NAMALWA (cell line): ENCODE results near the gene CETP.
A peak's percentile ranks its signal among the peaks of the same experiment; 100 is the strongest.
"Not testable (repeated sequence)": the region's sequence is repeated elsewhere in the genome, so short reads cannot be mapped to it uniquely, and the experiment has no call there.

ENCODE experiments used
- DNase-seq: peaks from one replicate; pipeline ENCODE4 v3.0.0-alpha.2; 2015; ENCODE audit warnings: low spot score

CETP gene

DNA sequence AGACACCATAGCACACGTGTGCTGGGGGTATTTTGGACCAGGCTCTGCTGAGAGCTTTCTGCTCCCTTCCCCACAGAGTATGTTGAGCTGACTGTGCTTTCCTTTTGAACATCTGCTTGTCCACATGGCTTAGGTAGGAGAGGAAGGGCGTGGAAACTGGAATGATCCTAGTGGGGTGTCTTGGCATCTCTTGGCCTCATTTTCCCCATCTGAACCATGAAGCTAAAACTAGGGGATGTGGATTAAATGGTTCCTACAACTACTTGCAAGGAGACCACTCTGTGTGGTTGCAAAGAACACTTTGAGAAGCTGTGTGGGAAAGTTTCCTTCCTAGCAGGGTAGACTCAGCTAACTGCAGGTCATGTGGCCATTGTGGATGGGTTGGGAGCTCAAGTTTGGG, 20.9 kb downstream of the CETP start:
- no peak for DNase-seq

DNA sequence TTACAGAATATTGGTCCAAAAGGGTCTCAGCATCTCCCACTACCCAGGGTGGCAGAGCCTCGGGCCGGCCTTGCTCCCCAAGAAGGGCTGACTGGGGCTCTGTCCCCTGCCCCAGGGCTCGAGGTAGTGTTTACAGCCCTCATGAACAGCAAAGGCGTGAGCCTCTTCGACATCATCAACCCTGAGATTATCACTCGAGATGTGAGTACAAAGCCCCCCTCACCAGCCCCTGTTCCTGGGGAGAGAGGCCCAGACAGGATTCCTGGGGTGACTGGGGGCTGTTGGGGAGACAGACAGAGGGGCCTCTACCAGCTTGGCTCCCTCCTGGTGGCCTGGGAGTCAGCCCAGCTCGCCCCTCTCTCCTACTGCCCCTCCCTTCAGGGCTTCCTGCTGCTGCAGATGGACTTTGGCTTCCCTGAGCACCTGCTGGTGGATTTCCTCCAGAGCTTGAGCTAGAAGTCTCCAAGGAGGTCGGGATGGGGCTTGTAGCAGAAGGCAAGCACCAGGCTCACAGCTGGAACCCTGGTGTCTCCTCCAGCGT, 21.5 kb downstream of the CETP start:
- no peak for DNase-seq

- no peak for DNase-seq
Measured at GRCh38 chr16:56984639-56985038, 22.9 kb downstream of the CETP start.

DNA sequence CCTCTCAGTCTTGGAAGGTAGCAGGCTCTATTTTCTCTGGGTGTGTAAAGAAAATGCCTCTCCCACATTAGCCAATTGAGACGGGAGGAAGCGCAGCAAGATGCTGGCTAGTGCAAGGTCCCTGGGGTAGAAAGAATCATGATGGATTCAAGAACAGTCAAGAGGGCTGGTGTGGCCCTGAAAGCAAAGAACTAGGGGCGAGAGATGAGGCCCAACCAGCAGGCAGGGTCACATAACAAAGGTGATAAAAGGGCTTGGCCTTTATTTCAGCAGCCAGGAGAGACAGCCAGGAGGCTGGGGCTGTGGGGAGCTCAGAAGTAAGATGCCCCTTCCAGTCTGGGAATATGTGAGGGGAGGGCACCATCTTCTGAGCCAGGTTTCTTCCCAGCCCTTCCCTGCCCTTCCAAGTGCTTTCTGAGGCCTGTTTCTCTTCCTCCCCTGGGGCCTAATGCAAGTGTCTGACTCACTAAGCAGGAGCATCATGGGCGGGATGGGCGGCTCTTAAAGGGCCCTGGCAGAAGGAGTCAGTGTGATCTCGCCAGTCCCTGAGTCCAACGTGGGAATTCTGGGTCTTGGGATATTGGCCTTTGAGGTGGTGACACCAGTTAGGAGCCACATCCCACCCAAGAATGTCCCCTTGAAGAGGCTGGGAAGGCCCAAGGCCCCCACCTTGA, 23.7 kb downstream of the CETP start:
- no peak for DNase-seq

- no peak for DNase-seq
Measured at GRCh38 chr16:56985962-56986360, 24.2 kb downstream of the CETP start.

DNA sequence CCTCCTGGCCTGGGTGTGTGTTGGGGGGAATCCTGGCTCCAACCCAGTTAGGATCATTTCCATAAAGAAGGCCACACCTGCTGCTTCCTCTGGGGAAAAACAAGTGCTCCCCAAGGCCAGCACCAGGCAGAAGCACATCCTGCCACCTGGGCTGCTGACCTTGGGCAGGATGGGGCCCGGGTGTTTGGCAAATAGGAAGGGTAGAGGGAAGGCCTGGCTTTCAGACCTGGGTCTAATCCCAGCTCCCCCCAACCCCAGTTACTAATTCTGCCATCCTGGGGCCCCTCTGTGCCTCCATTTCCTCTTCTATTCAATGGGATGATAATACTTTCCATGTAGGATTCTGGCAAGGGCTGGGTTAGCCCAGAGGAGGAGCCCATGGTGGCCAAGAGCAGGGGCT, 24.6 kb downstream of the CETP start:
- no peak for DNase-seq

- DNase-seq = not testable (repeated sequence)
Measured at GRCh38 chr16:56986908-56987307, 25.2 kb downstream of the CETP start.

DNA sequence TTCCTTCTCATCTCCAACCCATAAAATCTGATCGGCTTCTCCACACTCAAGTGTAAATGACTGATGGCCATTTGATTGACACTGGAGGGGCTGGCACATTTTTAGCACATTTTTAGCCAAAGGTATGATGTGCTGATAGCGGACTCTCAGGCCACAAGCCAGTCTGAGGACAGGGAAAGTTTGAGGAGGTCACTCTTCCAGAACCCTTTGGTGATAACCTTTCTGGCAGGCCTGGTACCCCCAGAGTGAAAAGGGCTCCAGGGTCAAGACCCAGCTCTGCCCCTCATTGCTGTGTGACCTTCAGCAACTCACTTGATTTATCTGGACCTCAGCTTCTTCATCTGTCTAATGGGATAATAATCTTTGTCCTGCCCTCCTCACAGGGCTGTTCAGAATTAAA, 25.9 kb downstream of the CETP start:
- no peak for DNase-seq

- DNase-seq = no peak
Measured at GRCh38 chr16:56988161-56988947, 26.6 kb downstream of the CETP start.

DNA sequence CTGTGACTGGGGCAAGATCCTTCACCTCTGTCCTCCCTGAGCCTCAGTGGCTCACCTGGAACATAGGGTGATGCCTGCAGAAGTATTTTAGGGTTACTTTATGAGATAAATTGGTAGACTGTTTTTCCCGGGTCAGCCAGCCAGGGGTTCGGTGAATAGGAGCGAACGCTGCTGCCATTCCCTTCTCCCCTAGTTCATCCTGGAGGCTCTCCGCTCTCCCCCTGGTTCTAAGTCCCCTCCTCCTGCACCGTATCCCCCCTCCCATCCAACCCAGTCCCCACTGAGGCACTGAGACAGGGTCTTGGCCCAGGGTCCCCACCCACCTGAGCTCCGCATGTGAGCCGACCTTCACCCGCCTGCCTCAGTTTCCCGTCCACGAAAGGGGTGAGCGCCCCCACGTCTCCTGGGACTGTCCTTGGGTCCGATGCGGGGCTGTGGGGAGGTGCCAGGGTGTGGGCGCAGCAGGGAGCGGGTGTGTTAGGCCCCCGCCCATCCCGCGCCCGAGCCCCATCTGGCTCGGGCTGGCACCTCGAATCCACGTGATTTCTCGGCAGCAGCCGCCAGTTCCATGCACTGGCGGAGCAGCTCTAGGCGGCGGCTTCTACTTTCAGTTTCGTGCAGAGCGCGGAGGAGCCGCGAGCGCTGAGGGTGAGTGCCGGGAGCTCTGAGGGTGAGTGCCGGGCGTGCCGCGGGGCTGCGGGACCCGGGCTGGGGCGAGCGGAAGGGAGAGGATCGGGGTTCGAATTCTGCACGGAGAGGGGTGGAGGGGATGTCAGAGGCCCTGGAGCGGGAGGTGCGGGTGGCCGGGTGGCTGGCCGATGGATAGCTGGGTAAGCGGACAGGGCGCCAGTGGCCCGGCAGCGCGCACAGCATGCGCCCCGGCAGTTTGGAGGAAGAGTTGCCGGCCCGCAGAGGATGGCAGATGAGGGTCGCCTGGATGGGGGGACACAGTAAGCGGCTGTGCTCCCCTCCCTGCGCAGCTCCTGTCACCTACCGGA, 27.5 kb downstream of the CETP start, which contains the start of gene NLRC5:
TSS of gene NLRC5 (plus strand) at position 610 of the 998 bp plus-strand sequence. CDS start 31,156 bp downstream, outside the sequence.
- DNase-seq = peak; percentile 95

DNA sequence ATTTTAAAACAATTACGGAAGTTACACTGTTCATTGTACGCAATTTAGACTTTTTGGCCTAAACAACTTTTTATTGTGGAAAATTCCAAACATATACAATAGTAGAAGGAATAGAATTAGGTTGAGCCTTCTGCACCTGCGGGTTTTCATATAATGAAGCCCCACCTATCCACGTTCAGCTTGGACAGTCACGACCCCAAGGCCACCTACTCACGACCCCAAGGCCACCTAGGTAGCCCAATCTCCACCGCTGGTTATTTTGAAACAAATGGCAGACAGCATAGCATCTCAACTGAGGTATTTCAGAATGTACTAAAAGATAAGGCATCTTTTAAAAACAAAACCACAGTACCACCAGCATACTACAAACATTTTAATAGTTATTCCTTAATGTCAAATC, 28.2 kb downstream of the CETP start:
- DNase-seq = no peak

DNA sequence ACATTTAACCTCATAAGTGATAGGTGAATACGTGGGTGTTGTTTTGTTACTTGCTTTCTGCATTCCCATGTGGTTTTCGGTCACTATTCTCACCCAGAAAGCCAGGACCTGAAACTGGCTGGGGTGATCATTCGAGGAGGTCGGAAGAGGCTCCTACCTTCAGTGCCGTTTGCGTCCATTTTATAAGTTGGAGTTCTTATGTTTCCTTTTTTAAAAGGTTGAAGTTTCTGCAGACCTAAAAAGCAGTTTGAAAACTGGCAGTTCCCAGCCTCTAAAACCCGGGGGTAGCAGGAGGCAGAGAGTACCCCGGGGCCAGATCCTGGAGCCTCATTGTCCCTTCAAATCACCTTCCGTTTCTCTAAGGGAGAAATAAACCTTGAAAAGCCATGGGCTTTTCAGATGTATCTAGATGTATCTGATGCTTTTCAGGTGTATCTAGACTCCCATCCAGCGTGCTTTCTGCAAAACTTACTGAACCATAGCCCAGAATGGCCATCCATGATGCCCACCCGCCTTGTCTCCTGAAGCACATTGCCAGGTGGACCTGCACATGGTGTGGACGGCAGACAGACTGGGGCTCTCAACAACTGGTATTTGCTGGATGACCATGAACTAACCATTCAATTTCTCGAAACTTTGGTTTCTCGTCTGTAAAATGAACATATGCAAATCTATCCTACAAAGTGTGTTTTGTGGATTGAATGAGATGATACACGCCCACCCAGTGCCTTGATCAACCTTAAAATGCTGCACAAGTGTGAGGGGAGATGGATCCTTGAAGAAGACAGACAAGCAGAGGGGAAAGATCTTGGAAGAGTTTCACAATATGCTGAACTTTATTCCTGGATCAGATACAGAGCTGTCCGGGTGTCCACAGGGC, 28.9 kb downstream of the CETP start:
- peak; percentile 47 for DNase-seq

- not testable (repeated sequence) for DNase-seq
Measured at GRCh38 chr16:56992431-56992830, 30.7 kb downstream of the CETP start.

DNA sequence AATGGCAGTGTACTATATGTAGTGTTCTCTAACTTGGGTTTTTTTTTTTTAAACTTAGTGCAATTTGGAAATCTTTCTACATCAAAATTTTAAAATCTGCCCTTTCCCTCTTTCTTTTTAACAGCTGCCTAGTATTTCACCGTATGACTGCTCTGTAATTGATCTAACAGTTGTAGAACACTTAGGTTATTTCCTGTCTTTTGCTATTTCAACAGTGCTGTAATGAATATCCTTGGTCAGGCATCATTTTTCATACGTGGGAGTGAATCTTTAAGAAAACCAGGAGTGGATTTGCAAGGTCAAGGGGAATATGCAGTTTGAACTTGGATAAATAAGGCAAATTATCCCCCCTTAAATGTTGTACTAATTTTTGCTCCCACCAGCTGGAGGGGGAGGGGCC, 31.5 kb downstream of the CETP start:
- DNase-seq = no peak

DNA sequence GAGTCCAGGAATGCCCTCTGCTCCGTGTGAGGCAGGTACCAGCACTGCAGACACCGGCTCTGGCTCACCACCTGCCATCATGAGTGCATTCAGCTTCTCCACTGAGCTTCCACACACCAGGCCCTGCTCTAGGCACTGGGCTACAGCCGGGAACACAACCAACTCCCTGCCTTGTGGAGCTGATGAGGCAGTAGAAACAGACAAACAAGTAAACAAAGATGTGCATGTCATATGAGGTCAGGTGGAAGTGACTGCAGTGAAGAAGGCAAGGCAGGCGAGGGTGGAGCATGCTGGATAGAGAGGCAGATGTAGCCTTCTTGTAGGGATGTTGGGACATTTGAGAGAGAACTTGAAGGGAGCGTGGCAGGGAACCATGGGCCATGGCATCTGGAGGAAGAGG, 32.6 kb downstream of the CETP start:
- no peak for DNase-seq

GRCh38 chr16:56995136-56995805, 33.5 kb downstream of the CETP start:
- DNase-seq = no peak

- DNase-seq = no peak
Measured at GRCh38 chr16:56997264-56997663, 35.5 kb downstream of the CETP start.

GRCh38 chr16:56997931-56998330, 36.2 kb downstream of the CETP start:
- DNase-seq = no peak

- no peak for DNase-seq
Measured at GRCh38 chr16:56998352-56998751, 36.6 kb downstream of the CETP start.

GRCh38 chr16:56998861-56999260, 37.1 kb downstream of the CETP start:
- DNase-seq = no peak
